ENCODE results near the gene POLR3C. TPM values are rescaled to one million over a fixed set of nuclear protein-coding genes. Genes with fewer than 3 reads are reported as not detected.

POLR3C gene
- total RNA-seq, 1 donor from 2014 or later, result 13.4 TPM

GRCh38 chr1:145857170-145857569 is 33.2 kb downstream of the POLR3C start:
- H3K36me3 ChIP-seq, result peaks cover 48% of the 10 kb centered on the region
- peaks cover 32% of the 10 kb centered on the region for H3K4me1 ChIP-seq
- H3K9me3 ChIP-seq (replicated peaks), result no peaks in the 10 kb centered on the region
- intact Hi-C loops (cut with micrococcal nuclease), result loop anchor here (10.0 kb wide), 2 partner anchors 58 to 108 kb away; partner anchors contain the start of genes ANKRD34A, ITGA10, PEX11B and POLR3GL
- no peaks in the 10 kb centered on the region for H3K27me3 ChIP-seq (ENCODE audit: low read depth)
- no peak overlapping the region for H3K4me3 ChIP-seq
- no peak for DNase-seq
- no peak for TF ChIP-seq CTCF (IDR thresholded peaks at IDR 0.05; ENCODE audit: borderline replicate concordance)
- H3K27ac ChIP-seq (replicated peaks), result no peak overlapping the region

- intact Hi-C loops (cut with micrococcal nuclease), result loop anchor here (10.0 kb wide), 2 partner anchors 56 to 106 kb away; partner anchors contain the start of genes ANKRD34A, ITGA10, PEX11B and POLR3GL
- Histone ChIP-seq H3K4me3 (peak overlapping the region; percentile 89), H3K27me3 (ENCODE audit: low read depth) (no peaks in the 10 kb centered on the region), H3K4me1 (peaks cover 32% of the 10 kb centered on the region), H3K36me3 (peaks cover 36% of the 10 kb centered on the region), H3K27ac (replicated peaks) (peak overlapping the region; percentile 94), H3K9me3 (replicated peaks) (no peaks in the 10 kb centered on the region)
- DNase-seq, result peak; percentile 54
- no peak for TF ChIP-seq CTCF (IDR thresholded peaks at IDR 0.05; ENCODE audit: borderline replicate concordance)
Observed at GRCh38 chr1:145858238-145858900, 34.4 kb downstream of the POLR3C start.

GRCh38 chr1:145858901-145859490 is 35.0 kb downstream of the POLR3C start, which contains the start of gene PIAS3:
Gene PIAS3, minus strand, starts transcription at chr1:145859081. Its CDS starts 91 bp downstream, at chr1:145858990.
- H3K4me3 ChIP-seq, result peak within 1 kb of the TSS; percentile 89
- peak; percentile 97 for DNase-seq
- peaks cover 32% of the 10 kb centered on the region for H3K4me1 ChIP-seq
- peak within 1 kb of the TSS; percentile 94 for H3K27ac ChIP-seq (replicated peaks)
- no peak for TF ChIP-seq CTCF (IDR thresholded peaks at IDR 0.05; ENCODE audit: borderline replicate concordance)
- H3K36me3 ChIP-seq, result peaks cover 30% of the 10 kb centered on the region
- intact Hi-C loops (cut with micrococcal nuclease), result loop anchor here (10.0 kb wide), 2 partner anchors 56 to 106 kb away; partner anchors contain the start of genes ANKRD34A, ITGA10, PEX11B and POLR3GL
- no peaks in the 10 kb centered on the region for H3K9me3 ChIP-seq (replicated peaks)
- H3K27me3 ChIP-seq (ENCODE audit: low read depth), result no peaks in the 10 kb centered on the region

GRCh38 chr1:145859491-145860023 is 35.6 kb downstream of the POLR3C start:
- peaks cover 24% of the 10 kb centered on the region for H3K36me3 ChIP-seq
- H3K9me3 ChIP-seq (replicated peaks), result no peaks in the 10 kb centered on the region
- H3K4me1 ChIP-seq, result peaks cover 32% of the 10 kb centered on the region
- no peaks in the 10 kb centered on the region for H3K27me3 ChIP-seq (ENCODE audit: low read depth)
- peak; percentile 35 for TF ChIP-seq CTCF (IDR thresholded peaks at IDR 0.05; ENCODE audit: borderline replicate concordance)
- DNase-seq, result peak; percentile 94
- peak overlapping the region; percentile 89 for H3K4me3 ChIP-seq
- intact Hi-C loops (cut with micrococcal nuclease), result loop anchor here (10.0 kb wide), 2 partner anchors 55 to 105 kb away; partner anchors contain the start of genes ANKRD34A, ITGA10, PEX11B and POLR3GL
- peak overlapping the region; percentile 94 for H3K27ac ChIP-seq (replicated peaks)

- peaks cover 15% of the 10 kb centered on the region for H3K4me1 ChIP-seq
- H3K36me3 ChIP-seq, result no peaks in the 10 kb centered on the region
- H3K9me3 ChIP-seq (replicated peaks), result no peaks in the 10 kb centered on the region
- no peak for TF ChIP-seq CTCF (IDR thresholded peaks at IDR 0.05; ENCODE audit: borderline replicate concordance)
- H3K4me3 ChIP-seq, result no peak overlapping the region
- DNase-seq, result no peak
- intact Hi-C loops (cut with micrococcal nuclease), result no loop called here
- no peaks in the 10 kb centered on the region for H3K27me3 ChIP-seq (ENCODE audit: low read depth)
- no peak overlapping the region for H3K27ac ChIP-seq (replicated peaks)
Observed at GRCh38 chr1:145863282-145864018, 39.5 kb downstream of the POLR3C start.

All from left ventricle myocardium inferior (tissue), 1 donor.